ENCODE results near the gene KLHL42. TPM values are rescaled to one million over a fixed set of nuclear protein-coding genes. Genes with fewer than 3 reads are reported as not detected.

KLHL42 gene
- total and polyA plus RNA-seq, 2 donors from 2014 or later: 6.6 to 21.2 TPM

Other genes with a start within 250 kb of the KLHL42 start
- 3.2 TPM for gene REP15, start 83.8 kb upstream of the KLHL42 start, total RNA-seq
- 1.3 TPM for gene REP15, start 83.8 kb upstream of the KLHL42 start, polyA plus RNA-seq (ENCODE audit: insufficient read depth, low read depth, low replicate concordance)
- gene MRPS35, start 69.4 kb upstream of the KLHL42 start, total RNA-seq: 40.1 TPM
- 97.8 TPM for gene MRPS35, start 69.4 kb upstream of the KLHL42 start, polyA plus RNA-seq (ENCODE audit: insufficient read depth, low read depth, low replicate concordance)
- not detected for gene MANSC4, start within 50 bp of the KLHL42 start, total RNA-seq
- not detected for gene MANSC4, start within 50 bp of the KLHL42 start, polyA plus RNA-seq (ENCODE audit: insufficient read depth, low read depth, low replicate concordance)
- 0.72 TPM for gene PTHLH, start 192.5 kb downstream of the KLHL42 start, total RNA-seq
- not detected for gene PTHLH, start 192.5 kb downstream of the KLHL42 start, polyA plus RNA-seq (ENCODE audit: insufficient read depth, low read depth, low replicate concordance)